NOMO-1 treated with DMSO at 0.1 percent for 48 hours (cell line): Measurements from ENCODE around the gene DEDD.

Experiments
- DNase-seq: peaks from one replicate; lab custom pipeline; 2025; ENCODE audit not compliant: unreplicated experiment; lab: John Stamatoyannopoulos, UW

DEDD gene

DNA sequence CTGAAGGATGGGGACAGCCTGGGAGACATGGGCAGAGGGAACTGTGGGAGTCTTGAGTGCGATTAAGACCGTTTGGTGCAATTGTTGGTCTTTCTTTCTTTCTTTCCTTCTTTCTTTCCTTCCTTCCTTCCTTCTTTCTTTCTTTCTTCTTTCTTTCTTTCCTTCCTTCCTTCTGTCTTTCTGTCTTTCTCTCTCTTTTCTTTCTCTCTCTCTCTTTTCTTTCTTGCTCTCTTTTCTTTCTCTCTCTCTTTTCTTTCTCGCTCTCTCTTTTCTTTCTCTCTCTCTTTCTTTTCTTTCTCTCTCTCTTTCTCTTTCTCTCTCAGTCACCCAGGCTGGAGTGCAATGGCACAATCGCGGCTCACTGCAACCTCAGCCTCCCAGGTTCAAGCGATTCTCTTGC, 37.2 kb downstream of the DEDD start:
- no peak for DNase-seq

- no peak for DNase-seq
These were observed 38.0 kb downstream of the DEDD start for GRCh38 chr1:161094481-161094880.

DNA sequence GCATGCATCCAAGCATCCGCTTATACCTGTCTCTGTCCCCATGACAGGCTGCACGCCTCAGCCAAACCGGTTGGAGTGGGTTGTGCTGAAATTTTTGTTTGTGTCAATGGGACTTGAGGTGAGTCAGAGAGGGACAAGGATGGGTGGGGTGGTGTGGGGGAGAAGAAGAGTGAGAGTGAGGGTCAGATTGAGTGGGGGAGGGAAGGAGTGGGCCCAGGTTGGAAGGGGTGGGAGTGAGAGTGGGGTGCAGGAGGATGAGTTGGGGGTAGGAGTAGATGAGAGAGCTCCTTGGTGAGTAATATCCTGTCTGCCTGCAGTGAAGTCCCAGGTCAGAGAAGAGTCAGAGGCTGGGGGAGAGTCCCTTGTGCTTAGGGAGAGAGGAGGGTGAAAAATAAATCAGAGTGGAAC, 39.8 kb downstream of the DEDD start:
- no peak for DNase-seq

DNA sequence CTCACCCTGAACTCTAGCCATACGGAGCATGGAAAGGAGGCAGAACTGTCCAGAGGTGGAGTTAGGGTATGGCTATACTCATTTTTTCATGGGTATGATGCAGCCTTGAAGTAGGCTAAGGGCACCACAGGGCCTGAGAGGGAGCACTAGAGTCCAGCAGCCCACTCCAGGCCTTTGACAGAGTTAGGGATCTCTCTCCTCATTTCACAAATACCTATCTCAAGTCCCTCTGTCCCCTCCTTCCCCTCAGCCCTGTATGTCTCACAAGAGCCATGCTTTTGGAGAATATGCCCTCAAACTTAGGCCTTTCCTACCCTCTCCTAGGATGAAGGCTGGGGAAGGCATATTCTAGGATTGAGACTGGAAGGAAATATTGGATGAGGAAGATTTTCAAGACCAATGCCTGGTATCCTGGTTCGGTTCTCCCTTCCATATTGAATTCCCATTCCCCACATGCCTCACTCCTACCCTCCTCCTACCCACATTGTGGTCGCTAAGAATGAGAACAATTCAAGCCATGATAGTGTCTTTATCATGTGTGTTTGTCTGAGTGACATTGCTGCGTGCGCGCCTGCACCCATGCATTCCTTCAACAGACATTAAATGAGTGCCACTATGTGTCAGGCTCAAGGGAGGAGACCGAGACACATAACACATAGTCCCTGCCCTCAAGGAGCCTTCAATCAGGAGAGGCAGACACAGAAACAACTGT, 40.5 kb downstream of the DEDD start:
- DNase-seq = no peak

DNA sequence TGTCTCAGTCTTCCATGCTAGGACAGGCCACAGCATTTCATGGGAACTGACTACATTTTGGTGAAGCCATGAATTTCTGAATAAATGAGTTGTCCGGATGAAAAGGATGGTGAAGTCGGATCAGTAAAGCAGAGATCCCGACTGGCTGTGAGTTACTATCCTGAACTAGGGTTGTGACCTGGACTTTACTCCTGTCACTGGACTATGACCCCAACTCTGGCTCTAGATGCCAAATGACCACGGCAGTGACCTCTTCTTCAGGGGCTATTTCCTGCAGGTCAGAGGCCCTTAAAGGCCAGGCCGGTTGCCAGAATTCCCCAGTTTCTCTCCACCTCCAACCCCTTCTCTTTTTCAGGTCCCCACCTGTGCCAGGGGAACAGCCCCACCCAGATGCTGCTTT, 41.4 kb downstream of the DEDD start:
- DNase-seq = no peak

DNA sequence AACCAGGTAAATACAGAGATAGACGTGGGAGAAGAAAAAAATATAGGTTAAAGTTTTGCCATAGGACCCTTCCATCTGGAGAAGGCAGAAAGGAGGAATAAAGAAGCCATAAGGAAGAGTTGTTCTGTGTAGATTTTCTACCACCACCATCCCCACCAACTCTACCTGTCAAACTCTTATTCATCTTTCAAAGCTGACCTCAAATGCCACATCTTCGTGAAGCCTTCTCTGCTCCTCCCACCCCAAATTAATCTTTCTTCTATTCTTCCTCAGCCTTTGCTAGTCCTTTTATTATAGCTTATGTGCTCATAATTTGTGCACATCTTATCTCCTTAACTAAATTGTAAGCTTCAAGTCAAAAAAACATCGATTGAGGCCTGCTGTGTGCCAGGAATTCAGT, 41.9 kb downstream of the DEDD start:
- no peak for DNase-seq

GRCh38 chr1:161089938-161090337, 42.5 kb downstream of the DEDD start:
- no peak for DNase-seq

DNA sequence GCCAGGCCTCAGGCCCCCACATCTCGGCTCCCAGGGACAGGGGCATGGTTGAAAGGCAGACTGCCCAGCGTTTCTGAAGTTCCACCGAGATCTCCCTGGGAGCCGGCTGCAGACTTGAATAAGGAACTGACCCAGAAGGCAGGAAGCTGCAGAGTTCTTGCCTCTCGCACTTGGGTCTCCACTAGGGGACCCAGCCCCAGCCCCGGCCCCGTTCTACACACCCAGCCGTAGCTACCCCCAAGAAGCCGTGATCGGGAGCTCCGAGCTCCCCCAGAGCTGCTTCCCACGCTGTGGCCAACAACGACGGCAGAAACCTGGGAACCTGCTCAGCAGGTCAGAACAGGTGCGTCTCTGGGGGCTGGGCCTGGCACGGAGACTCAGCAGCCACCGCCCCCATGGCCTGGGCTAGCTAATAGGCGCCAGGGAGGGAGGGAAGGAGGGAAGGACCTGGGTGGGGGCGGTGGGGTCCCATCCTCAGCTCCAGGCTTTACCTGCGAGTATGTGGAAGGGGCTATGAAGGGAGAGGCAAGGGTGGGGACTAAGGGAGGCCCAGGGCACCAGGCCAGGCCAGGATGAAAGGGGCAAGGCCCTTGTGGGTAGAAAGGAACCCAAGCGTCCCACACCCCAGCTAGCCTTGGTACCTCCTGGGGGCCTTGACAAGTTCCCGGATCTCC, 43.1 kb downstream of the DEDD start, which contains the start of gene NECTIN4:
Gene NECTIN4 (minus strand): TSS at position 308 of the 674 bp plus-strand sequence. CDS start 262 bp downstream, at position 46.
- DNase-seq = no peak

DNA sequence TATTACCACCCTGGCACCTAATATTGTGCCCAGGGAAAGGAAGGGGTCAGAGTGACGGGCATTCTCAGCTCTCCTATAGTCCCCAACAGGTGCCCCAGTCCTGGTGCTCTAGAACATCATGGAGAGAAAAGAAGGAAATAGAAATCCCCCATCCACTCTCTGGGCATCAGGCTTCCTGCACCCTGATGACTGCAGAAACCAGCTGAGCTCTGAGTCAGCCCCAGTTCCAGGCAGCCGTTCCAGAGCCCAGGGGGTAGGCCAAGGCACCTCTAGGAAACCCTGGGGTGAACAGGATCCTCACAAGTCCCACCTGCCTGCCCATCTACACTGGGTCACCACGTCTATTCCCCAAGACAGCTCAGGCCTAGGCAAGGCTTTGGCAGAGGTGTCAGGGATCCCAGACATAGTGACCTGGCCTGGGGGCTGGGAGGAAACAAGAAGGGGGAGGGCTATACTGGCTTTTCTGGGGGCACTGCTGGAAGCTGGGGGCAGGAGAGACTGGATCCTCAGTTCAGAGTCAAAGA, 43.8 kb downstream of the DEDD start:
- DNase-seq = no peak

DNA sequence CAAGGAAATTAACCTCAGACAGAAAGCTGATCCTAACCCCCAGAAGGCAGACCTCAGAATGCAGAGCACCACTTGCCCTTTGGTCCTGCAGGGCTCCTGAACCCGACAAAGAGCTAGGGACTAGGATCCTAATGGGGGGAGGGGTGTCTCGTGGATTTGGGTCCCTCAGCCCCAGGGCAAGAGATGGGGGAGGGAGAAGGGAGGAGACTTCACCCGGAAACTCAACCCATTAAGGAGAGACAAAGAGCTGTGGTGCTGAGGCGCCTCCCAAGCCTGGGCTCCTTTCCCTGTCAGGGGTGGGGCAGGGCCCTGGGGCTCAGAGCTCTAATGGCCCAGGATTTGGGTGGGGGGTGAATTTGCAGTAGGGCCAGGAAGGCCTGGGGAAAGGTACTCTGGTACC, 46.0 kb downstream of the DEDD start:
- DNase-seq = no peak

DNA sequence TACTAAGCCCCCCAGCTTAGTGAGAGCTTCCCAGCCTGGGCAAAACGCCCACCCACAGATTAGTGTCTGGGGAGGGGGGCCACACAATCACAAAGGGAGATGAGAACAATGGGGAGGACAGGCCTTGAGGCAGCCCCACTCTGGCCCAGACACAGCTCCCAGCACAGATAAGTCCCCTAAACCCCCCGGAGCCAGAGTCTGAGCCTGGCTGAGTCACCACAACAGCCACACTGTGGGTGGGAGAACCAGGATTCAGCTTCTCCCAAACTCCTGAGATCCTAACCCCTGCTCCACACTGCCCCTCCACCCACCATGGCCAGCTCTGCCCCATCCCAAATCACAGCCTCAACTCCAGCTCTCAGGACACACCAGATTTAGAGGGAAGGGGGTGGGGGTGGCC, 47.3 kb downstream of the DEDD start:
- no peak for DNase-seq

GRCh38 chr1:161084597-161084988, 47.9 kb downstream of the DEDD start:
- no peak for DNase-seq

- DNase-seq = no peak
These were observed 48.5 kb downstream of the DEDD start for GRCh38 chr1:161083748-161084596.

DNA sequence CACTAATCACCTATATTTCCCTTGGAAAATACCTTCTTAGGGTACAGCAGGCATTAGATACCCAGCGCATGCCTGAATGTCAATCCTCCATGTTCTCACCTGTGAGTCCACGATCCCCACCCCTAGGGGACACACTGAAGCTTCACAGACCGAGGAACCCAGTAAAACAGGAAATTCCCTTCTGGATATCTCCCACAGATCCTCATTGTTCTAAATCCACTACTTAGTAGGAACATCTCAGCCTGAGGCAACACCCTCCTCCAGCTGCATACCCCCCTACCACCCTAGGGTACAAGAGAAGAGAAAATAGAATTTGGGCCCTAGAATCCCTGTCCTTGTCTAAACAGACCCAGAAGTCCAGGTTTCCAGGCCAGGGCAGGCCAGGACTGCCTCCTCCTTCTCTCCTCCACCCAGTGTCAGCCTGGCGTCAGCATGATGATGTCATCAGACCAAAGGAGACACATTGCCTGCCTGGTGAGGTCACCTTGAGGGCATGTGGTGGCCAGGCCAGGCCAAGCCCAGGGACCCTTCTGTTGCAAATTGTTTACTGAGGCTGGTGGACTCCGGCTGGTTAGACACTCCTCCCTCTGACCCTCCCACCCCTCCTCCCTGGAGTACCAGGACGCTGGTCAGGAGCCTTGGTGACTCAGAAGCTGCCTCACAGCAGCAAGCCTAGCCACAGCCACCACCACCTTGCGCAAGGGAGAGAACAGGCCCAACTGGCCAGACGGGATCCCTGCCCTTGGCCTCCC, 49.3 kb downstream of the DEDD start:
- peak; percentile 85 for DNase-seq

GRCh38 chr1:161082483-161082882, 50.0 kb downstream of the DEDD start:
- no peak for DNase-seq

DNA sequence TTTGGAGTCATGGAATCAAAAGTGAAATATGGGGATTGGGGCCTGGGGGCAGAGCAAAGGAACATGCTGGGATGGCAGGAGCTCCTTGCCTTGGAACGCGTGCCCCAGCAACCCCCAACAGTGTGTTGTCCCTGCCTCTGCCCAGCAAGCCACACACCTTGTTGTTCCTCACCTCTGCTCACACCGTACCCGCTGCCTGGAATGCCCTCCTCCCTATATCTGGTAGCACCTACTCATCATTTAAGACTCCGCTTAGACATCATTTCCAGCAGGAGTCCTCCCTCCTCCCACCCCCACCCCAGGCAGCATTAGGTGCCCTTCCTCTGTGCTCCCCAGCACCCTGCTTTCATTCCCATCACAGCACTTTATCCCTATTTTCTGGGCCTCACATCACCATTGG, 50.9 kb downstream of the DEDD start:
- no peak for DNase-seq

GRCh38 chr1:161080441-161081405, 51.7 kb downstream of the DEDD start:
- no peak for DNase-seq

DNA sequence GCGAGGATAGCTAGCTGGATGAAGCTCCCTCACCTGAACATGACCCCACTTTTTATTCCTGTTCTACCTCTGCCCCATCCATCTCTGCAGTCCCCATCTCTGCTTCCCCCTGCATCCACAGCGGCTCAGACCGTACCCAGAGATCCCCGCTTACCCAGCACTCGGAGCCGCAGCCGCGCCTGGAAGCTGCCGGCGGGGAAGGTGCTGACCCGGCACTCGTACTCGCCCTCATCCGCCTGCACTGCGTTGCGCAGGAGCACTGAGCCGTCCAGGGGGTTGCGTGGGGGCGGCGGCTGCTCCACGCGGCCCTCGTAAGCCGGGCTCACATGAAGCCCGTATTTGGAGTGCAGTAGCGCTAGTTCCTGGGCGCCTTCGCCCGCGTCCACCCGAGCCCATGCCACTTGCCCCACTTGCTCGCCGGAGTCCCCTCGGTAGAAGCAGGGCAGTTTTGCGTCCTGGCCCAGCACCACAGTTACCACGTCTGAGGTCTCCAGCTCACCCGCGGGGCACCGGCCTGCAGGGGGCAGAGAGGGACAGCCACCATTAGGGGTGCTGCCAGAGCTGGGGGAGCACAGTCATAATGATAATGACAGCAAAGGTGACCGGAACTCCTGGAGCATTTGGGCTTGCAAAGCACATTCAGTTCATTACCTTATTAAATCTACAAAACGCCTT, 52.9 kb downstream of the DEDD start:
- no peak for DNase-seq

DNA sequence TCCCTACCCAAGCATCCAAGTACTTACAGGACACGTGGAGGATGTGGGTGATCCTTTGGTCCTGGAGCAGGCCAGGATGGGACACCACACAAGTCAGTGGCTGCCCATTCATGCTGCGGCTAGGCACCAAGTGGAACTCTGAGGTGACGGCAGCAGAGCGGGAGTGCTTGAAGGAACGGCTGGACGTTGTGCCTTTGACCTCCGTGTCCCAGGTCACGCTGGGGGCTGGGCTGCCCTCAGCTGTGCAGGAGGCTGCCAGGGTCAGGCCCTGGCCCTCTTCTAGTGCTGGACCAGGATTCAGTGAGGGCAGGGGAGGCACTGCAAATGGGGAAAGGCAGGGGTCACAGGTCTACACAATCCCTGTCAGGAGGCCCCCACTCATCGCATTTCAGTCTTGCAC, 55.0 kb downstream of the DEDD start:
- no peak for DNase-seq
